ENCODE measurements around the gene RELL2. TPM values are rescaled to one million over a fixed set of nuclear protein-coding genes. Genes with fewer than 3 reads are reported as not detected.

The RELL2 gene
- total RNA-seq, 1 experiment from 2014 or later: 12.6 TPM

DNA sequence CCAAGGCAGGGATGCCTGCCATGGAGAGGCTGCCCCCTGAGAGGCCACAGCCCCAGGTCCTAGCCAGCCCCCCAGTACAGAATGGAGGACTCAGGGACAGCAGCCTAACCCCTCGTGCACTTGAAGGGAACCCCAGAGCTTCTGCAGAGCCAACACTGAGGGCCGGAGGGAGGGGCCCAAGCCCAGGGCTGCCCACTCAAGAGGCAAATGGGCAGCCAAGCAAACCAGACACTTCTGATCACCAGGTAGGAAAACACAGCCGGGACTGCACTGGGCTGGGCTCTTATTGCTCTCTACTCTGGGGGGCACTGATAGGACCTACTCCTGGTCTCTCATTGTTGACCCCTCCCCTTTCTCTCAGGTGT, 3.2 kb downstream of the RELL2 start:
- intact Hi-C loops (cut with micrococcal nuclease; ENCODE audit: unreplicated experiment): no loop called here
- Mint-ChIP-seq H3K27ac (ENCODE audit: unreplicated experiment) (no peak overlapping the region), H3K4me3 (ENCODE audit: low read depth, unreplicated experiment) (no peak overlapping the region), H3K36me3 (ENCODE audit: insufficient read depth, unreplicated experiment) (peaks cover 49% of the 10 kb centered on the region), H3K4me1 (ENCODE audit: low read depth, unreplicated experiment) (peaks cover 28% of the 10 kb centered on the region), H3K27me3 (ENCODE audit: unreplicated experiment) (no peaks in the 10 kb centered on the region), H3K9me3 (ENCODE audit: low read depth, unreplicated experiment) (no peaks in the 10 kb centered on the region)
- no peak for DNase-seq
- no TSS peak for BruUV-seq (replicated peaks)
- CTCF ChIA-PET: no interaction called here
- TF ChIP-seq, protein P1, sequence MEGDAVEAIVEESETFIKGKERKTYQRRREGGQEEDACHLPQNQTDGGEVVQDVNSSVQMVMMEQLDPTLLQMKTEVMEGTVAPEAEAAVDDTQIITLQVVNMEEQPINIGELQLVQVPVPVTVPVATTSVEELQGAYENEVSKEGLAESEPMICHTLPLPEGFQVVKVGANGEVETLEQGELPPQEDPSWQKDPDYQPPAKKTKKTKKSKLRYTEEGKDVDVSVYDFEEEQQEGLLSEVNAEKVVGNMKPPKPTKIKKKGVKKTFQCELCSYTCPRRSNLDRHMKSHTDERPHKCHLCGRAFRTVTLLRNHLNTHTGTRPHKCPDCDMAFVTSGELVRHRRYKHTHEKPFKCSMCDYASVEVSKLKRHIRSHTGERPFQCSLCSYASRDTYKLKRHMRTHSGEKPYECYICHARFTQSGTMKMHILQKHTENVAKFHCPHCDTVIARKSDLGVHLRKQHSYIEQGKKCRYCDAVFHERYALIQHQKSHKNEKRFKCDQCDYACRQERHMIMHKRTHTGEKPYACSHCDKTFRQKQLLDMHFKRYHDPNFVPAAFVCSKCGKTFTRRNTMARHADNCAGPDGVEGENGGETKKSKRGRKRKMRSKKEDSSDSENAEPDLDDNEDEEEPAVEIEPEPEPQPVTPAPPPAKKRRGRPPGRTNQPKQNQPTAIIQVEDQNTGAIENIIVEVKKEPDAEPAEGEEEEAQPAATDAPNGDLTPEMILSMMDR (IDR thresholded peaks at IDR 0.05; ENCODE audit: unreplicated experiment): no peak

DNA sequence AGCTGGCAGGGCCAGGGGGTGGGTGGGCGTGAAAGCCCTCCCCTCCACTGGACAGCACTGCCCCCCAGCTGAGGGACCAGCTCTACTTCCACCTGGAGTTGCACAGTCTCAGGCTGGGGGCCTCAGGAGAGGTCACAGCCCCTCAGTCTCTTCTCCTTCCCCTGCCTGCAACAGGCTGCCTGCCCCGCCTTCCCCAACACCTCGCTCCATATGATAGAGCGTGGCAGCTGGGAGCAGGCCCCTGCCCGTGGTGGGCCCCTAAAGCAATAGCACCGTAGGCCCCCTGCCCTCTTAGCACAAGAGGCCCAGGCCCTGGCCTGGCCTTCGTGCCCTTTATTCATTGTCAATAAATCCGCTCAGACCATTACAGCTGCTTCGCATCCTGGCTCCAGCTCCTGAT, 3.9 kb downstream of the RELL2 start:
- no peak for DNase-seq
- TF ChIP-seq, protein P1 (IDR thresholded peaks at IDR 0.05; ENCODE audit: unreplicated experiment): no peak
- H3K27ac Mint-ChIP-seq (ENCODE audit: unreplicated experiment): no peak overlapping the region
- H3K27me3 Mint-ChIP-seq (ENCODE audit: unreplicated experiment): no peaks in the 10 kb centered on the region
- peaks cover 22% of the 10 kb centered on the region for H3K4me1 Mint-ChIP-seq (ENCODE audit: low read depth, unreplicated experiment)
- H3K9me3 Mint-ChIP-seq (ENCODE audit: low read depth, unreplicated experiment): no peaks in the 10 kb centered on the region
- intact Hi-C loops (cut with micrococcal nuclease; ENCODE audit: unreplicated experiment): no loop called here
- BruUV-seq (replicated peaks): no TSS peak
- peaks cover 49% of the 10 kb centered on the region for H3K36me3 Mint-ChIP-seq (ENCODE audit: insufficient read depth, unreplicated experiment)
- H3K4me3 Mint-ChIP-seq (ENCODE audit: low read depth, unreplicated experiment): no peak overlapping the region
- CTCF ChIA-PET: no interaction called here

DNA sequence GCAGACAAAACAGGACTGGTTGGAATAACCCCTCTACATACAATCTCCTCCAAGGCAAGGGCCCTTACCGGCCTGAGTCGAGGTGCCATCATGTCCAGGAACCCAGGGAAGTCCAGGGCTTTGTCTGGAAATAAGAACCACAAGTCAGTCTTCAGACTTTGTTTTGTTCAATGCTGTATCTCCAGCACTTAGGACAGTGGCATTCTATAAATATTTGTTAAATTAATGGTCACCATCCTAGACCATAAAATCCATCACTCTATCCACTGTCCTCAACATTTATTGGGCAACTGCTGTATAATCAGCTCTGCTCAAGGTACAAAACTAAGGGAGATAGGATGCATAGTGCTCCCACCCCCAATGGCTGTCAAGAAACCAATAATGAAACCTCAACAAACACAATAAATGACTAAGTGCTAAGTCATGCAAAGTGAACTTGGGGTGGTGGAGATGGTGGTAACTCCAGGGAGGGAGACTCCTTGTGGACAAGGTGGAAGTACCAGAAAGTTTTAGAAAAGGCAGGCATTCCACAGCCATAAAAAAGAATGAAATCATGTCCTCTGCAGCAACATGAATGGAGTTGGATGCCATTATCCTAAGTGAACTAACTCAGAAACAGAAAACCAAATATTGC, 5.0 kb downstream of the RELL2 start:
- TF ChIP-seq, protein P1 (IDR thresholded peaks at IDR 0.05; ENCODE audit: unreplicated experiment): peak; percentile 56
- Mint-ChIP-seq H3K27me3 (ENCODE audit: unreplicated experiment) (no peaks in the 10 kb centered on the region), H3K27ac (ENCODE audit: unreplicated experiment) (no peak overlapping the region), H3K9me3 (ENCODE audit: low read depth, unreplicated experiment) (no peaks in the 10 kb centered on the region), H3K4me3 (ENCODE audit: low read depth, unreplicated experiment) (no peak overlapping the region), H3K4me1 (ENCODE audit: low read depth, unreplicated experiment) (peaks cover 20% of the 10 kb centered on the region), H3K36me3 (ENCODE audit: insufficient read depth, unreplicated experiment) (peaks cover 38% of the 10 kb centered on the region)
- DNase-seq: peak; percentile 54
- CTCF ChIA-PET: interaction anchor here (1.9 kb wide), 1 partner anchor 50 kb away, joined by 6 read pairs; no protein-coding TSS in a partner anchor
- no TSS peak for BruUV-seq (replicated peaks)
- intact Hi-C loops (cut with micrococcal nuclease; ENCODE audit: unreplicated experiment): no loop called here

DNA sequence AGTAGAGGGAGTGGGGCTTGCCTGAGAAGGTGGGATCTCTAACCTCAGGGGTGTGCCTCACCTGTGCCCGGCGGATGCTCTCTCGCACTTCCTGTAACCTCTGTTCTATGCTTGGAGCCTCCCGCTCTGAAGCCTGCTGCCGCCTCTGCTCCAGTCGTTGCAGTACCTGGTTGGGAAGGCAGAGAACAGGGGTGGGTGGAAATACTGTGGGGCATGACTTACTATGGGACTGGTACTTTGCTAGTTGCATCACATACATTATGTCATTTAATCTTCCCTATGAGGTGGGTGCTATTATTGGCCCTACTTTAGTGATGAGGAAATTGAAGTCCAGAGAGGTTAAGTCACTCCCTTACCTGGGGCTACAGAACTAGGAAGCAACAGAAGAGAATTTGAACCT, 9.2 kb downstream of the RELL2 start:
- TF ChIP-seq, protein P1 (IDR thresholded peaks at IDR 0.05; ENCODE audit: unreplicated experiment): no peak
- intact Hi-C loops (cut with micrococcal nuclease; ENCODE audit: unreplicated experiment): no loop called here
- Mint-ChIP-seq H3K9me3 (ENCODE audit: low read depth, unreplicated experiment) (no peaks in the 10 kb centered on the region), H3K4me1 (ENCODE audit: low read depth, unreplicated experiment) (peaks cover 18% of the 10 kb centered on the region), H3K27me3 (ENCODE audit: unreplicated experiment) (no peaks in the 10 kb centered on the region), H3K4me3 (ENCODE audit: low read depth, unreplicated experiment) (no peak overlapping the region), H3K27ac (ENCODE audit: unreplicated experiment) (no peak overlapping the region), H3K36me3 (ENCODE audit: insufficient read depth, unreplicated experiment) (peaks cover 32% of the 10 kb centered on the region)
- CTCF ChIA-PET: no interaction called here
- no peak for DNase-seq
- no TSS peak for BruUV-seq (replicated peaks)
